Measurements from ENCODE around the gene KLF11.

- no peak for TF ChIP-seq POLR2AphosphoS5 (IDR thresholded peaks at IDR 0.05; ENCODE audit: low read depth, low read length)
- no peak for TF ChIP-seq CTCF (IDR thresholded peaks at IDR 0.05)
- TF ChIP-seq RAD21 (IDR thresholded peaks at IDR 0.05; ENCODE audit: low read length): no peak
- TF ChIP-seq EZH2phosphoT487 (IDR thresholded peaks at IDR 0.05; ENCODE audit: borderline replicate concordance, low read depth): no peak
Measured at GRCh38 chr2:10017313-10017941, 25.9 kb upstream of the KLF11 start.
